ENCODE data around the gene PLEKHM1.
"Not testable (repeated sequence)": the region's sequence is repeated elsewhere in the genome, so short reads cannot be mapped to it uniquely, and the experiment has no call there.

Gene PLEKHM1

DNA sequence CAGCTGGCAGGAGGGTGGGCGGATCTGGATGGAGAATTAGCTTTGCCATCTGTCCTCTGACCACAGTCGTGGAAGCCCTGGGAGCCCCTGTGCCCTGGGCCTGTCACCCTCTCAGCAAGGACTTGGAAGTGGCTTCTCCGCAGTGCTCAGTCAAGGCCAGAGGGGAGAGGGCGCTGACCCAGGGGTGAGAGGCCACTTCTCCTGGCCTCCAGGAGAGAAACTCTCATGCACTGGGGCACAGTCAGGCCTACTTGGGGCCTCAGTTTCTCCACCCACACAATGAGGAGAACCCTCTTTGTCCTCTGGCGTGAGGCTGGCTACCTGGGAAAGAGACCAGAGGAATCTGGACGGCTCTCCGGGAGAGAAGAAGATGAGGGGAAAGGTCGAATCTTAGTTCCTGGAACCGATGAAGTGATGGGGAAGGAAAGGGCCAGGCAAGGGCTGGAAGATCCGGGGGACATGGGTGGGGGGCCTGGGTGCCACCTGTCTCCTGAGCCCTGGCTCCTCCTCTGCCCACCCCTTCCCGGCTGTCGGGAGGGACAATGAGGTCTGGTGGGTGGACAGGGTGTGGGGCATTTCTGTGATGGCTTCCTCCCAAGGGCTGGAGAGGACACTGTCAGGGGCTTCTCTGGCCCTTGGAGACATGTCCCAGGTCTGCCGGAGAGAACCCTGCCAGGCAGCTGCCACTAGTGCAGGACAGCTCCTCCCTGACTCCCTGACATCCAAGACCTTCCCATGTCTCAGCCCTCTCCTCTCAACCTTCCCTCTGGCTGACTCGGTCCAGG, 48.8 kb downstream of the PLEKHM1 start:
- DNase-seq (ENCODE audit: low spot score) = peak; percentile 4

DNA sequence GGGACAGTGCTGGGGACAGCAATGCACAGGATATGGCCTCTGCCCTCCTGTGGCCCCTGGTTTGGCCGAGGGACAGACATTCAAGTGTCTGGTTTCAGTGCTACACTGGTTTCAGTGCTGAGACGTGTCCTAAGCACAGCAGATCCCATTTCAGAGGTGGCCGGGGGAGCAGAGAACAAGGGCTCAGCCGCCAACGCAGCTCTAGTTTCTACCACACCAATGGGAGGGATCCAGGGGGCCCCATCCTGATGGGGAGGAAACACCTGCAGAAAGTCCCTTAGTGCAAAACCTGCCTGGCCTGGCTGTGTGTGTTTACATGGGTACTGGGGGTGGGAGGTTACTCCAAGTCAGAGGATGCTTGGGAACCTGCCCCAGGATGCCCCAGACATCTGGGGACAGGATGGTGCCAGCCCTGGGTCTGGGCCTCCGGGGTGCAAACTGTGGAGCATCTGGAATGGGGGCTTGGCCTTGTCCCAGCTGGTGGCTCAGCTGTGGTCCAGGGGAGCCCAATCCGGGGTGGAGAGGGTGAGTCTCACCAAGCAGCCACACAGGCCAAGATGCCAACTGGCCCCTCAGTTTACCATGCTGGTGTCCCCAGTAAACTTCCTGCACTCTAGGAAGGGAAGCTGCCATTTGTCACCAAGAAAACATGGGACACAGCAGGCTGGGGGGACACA, 49.5 kb downstream of the PLEKHM1 start:
- DNase-seq (ENCODE audit: low spot score) = not testable (repeated sequence)

DNA sequence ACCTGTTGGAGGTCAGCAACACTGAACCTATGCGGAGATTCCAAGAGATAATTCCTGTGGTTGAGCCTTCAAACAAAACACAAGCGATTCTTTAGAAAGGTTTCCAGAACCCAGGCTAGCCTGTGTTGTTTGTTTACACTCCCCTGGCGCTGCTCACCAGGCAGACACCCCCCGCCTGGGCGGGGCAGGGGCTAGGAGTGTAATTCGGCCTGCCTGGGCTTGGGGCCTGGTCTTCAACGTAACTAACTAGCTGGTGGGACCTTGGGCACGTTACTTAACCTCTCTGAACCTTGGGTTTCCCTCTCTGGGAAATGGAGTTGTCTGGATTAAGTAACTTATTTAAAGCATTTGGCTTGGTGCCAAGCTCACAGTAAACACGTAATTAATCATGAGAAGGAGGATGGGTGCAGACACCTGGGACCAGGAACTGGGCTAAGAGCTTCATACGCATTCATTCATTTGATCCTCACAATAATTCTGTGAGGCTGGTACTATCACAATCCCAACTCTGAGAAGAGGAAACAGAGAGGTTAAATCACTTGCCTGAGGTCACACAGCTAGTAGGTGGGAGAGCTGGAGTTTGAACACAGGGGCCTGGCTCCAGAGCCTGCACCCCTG, 50.3 kb downstream of the PLEKHM1 start:
- DNase-seq (ENCODE audit: low spot score) = peak; percentile 23

DNA sequence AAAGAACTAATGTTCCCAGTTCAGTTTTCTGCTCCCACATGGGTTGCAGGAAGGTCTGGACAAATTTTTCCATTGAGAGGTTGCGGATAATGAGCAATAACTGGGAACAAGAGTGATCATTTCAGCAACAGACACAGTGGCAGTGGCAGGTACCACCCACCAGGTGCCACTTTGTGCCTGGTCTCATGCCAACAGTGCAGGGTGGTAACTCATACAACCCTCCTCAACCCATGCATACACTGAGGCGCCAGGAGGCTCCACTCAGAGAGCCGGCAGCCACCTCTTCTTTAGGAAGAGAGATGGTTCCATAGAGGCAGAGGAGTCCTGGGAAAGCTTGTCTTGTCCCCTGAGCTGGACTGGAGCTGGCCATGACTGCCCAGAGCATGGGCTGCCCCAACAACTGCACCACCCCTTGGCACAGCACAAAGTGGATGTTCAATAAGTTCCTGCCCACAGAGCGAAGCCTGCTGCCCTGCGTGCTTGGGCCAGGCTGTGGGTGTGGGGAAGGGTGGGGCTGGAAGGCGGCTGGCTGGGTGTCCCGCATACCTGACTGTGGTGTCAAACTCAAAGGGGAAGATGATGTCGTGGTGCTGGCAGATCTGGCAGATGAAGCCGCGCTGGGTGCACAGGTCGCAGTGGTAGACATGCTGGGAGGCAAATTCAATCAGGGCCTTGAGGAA, 51.5 kb downstream of the PLEKHM1 start:
- DNase-seq (ENCODE audit: low spot score) = no peak

DNA sequence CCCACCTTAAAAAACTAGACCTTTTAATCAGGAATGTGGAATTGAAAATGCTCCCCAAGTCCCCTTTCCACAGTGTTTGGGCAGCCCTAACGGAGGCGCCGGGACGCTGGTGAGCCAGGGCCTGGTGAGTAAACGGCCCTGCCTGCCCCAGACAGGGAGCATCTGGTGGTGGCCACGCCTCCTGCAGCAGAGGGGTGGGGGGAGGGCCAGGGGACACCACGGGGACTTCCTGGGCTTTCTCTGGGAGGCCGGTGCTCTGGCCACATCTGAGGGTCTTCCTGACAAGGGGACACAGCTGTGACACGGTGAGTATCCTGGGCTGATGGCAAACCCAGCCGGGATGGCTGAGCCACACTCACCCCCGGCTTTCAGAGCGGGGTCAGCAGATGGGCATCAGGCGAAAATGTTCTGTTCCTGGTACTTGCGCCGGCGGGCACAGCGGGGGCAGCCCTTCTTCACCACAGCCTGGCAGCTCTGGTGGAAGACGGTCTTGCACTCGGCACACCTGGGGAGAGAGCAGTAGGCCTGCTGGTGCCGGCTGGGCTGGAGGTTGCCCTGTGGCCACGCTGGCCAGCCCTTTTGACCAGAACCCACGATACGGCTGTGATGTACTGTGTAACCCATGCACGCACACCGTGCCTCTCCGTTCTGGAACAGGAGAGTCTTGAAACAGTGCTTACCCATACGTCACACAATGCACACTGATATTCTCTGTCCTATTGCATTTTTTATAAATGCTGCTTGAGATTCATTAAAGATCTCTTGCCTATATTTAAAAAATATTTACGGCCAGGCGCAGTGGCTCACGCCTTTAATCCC, 52.8 kb downstream of the PLEKHM1 start:
- DNase-seq (ENCODE audit: low spot score) = peak; percentile 6

DNA sequence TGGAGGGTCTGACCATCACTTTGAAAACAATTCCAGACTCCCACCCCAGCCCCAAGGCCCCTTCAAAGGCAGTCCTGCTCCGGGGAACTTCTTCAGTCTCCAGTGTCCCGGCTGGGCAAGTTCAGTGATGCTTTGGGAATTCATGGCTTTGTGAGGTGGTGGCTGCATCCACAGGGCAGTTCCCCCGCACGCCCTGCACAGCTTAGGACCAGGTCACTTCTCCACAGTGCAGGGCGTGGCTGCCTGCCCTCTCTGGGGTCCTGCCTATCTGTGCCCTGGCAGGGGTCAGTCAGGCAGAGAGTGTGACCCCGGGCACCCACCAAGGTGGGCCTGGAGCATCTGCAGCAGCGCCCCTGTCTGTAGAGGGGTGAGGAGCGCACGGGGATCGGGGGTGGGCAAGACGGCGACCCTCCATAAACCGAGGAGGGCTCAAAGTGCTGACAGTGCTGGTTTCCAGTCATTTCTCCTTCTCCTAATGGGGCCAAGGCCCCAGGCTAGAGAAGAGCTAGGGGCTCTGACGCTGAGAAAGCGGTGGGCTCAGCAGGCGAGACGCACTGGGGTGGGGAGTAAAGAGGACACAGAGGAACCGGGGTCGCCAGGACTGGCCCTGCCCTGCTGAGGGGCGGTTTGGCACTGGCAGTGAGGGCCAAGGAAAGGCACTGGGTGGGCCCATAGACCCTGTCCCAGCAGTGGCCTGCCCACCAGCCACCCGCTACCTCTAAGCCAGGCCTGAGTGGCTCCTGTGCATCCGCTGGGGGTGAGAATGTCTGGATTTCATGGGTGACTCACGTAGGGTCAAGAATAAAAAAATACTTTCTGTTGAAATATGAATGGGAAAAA, 53.7 kb downstream of the PLEKHM1 start:
- DNase-seq (ENCODE audit: low spot score) = no peak

DNA sequence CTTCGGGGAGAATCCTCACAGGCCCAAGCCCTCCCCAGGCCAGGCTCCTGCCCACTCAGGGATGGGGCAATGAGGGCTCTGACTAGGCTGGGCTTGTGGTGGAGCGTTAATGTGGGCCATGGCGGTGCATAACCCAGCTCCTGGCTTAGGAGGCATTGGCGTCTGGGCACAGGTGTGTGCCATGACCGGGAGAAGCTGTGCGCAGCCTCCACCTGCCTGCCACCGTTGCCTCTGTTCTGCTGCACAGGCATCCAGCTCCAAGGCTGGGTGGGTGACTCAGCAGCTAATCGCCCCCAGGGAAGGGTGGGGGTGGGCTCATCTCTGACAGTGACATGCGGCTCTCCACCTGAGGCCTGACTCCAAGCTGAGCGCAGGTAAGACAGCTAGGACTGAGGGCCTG, 54.4 kb downstream of the PLEKHM1 start:
- no peak for DNase-seq (ENCODE audit: low spot score)

DNA sequence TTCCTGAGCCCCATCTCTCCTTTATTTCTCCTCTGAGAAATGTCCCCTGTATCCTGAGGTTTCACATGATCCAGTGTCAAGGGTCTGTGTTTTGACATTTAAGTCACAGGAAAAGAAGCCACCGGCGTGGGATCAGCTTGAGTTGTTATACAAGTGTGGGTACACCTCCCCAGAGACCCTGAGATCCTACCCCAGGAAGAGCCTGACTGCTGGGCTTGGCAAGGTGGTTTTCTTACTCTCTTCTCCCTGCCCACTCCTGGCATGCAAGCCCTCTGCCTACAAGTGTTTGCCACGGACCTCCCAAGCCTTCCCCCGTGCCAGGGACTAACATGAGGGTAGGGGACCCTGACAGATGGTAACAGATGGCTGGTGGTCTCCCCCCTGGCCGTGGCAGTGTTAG, 55.0 kb downstream of the PLEKHM1 start:
- peak; percentile 6 for DNase-seq (ENCODE audit: low spot score)

DNA sequence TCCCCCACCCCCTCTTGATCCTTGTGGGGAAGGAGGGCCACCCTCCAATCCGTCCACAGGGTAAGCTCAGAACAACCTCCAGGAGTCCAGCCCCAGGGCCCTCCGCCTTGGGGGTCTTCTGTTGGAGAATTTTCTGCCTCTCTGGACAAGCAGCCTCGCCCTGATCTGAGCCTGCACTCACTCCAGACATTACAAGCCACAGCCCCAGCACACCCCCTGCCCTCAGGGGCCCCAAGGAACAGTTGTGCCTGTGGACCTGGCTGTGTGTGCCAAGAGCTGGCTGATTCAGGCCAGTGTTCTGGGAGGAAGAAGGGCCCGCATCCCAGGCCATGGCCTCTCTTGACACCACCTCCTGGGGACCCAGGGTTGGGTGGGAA, 57.4 kb downstream of the PLEKHM1 start:
- peak; percentile 4 for DNase-seq (ENCODE audit: low spot score)

DNA sequence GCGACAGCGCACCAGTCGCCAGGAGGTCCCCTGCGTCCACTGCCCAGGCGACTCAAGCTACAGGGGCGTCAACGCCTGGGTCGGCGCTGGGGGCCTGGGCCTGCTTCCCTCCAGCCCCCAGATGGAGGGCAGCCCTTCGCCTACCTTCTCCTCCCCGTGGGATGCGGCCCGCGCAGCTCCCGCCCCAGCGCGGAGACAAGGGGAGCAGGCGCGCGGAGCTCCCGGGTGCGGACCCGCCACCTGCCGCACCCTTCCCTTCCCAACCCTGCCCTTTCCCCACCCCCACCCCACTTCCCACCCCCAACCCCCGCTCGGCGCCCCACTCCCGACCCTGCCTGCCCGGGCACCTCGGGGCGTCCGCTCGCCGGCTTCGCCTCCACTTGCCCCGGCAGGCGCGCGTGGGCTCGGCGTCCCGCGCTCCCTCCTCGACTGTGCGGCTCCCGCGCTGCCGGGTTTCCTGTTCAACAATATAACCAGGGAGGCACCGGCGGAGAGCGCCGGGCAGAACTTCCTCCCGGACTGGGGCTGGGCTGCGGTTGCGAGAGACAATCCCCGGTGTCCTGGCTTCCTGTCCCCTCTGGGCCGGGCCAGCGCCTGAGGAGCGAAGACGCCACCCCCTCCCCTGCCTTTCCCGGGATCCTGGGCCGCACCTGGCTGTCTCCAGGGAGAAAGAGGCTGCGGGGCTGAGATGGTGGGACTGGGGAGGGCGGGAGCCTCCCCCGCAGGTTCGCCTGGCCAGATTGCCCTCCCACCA, 57.9 kb downstream of the PLEKHM1 start, which contains the start of gene ARHGAP27:
Gene ARHGAP27 (minus strand): TSS at position 466 of the 754 bp plus-strand sequence. CDS start 2,591 bp downstream, outside the sequence.
- no peak for DNase-seq (ENCODE audit: low spot score)

DNA sequence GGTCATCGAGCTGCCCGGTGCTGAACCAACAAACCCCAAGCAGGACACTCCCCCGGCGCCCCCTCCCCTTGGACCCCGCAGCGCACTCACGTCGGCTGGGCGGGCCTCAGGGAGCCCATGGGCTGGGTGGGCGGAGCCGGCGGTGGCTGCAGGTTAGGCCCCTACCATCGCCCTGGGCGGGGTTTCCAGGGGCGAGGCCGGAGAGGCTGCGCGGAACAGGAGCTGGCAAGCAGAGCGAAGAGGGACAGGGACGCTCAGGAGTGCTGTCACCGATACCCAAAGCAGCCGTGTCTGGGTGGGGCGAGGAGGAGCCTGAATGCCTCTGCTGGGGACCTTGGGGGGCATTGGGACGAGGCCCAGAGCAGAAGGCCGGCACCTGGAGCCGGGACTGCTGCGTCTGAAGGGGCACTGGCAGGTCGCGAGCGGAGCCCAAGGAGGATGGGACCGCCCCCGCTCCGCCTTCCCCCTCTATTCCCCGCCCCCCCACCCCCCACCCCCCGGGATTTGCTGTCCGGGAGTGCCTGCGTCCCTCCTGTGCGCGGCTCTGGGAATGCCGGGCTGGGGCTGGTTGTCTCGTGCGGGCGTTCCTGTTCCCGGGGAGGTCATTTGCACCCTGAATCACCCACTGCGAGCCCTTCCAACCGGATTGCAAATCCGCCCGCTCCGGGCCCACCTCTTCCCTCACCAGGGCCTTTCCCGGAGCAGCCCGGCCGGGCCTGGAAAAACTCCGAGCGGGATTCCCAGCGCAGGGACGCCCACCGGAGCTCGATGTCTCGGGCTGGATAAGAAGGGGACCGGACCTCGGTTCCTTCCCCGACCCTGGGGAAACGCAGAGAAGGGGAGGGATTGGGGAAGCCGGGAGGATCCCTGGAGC, 58.8 kb downstream of the PLEKHM1 start:
- peak; percentile 66 for DNase-seq (ENCODE audit: low spot score)

DNA sequence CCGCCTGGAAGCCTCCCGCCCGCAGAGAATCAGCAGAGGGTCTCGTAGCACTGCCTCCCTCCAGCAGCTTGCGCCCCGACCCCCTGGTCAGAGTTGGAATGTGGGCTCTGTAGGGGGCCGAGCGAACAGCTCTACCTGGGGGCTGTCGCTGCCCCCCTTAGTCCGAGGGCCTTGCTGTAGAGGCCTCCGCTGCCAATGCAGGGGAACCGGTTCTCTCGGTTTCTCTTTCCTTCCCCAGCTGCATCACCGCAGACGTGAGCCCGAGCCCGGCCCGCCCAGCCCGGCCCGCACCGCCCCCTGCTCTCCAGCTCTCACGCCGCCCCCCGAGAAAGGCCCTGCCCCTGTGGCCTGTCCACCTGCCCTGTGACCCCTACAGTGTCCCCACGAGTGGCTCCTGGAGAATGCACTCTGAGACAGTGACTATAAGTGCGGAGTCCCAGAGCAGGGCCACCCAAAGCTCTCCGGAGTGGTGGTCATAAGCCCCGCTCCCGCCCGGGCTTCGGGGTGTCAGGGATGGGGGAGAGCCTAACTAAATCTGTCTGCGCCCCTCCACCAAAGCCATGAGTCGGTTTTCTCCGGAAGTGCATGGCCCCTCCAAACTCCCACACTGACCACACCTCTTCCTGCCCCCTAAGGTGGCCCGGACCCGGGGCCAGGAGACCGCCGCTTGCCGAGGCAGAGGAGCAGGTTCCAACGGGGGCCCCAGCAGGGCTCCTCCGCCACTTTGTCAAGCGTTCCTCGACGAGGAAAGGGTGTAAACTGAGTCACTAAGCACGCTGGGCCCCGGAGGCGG, 59.6 kb downstream of the PLEKHM1 start:
- no peak for DNase-seq (ENCODE audit: low spot score)

DNA sequence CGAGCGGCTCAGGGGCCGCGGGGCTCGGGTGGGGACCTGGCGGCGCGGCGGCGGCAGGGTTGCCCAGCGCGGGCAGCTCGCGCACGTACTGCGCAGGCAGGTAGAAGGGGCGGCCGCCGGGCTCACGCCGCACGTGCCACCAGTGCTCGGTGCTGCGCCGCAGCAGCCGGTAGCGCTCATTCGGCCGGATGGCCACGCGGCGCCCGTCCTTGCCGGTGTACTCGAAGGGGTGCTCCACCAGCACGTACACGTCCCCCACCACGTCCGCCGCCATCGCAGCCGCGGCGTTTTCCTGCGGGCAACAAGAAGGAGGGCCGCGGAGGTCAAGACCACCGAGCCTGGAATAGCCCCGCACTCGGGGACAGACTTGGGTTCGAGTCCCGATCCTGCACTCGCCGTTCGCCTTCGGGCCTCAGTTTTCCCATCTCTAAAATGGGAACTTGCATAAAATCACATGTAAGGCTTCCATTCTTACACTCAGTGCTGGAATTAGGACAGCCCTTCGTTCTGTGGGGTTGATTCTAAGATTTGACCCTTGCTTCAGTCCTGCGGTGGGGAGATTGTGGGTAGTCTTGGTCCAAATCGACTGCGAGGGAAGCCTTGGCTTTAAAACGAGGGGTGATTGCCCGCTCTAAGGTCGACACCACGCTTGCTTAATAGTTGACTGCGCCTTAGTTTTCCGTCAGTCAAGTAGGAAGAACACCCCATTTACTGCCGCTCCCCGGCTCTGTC, 60.3 kb downstream of the PLEKHM1 start:
- no peak for DNase-seq (ENCODE audit: low spot score)

DNA sequence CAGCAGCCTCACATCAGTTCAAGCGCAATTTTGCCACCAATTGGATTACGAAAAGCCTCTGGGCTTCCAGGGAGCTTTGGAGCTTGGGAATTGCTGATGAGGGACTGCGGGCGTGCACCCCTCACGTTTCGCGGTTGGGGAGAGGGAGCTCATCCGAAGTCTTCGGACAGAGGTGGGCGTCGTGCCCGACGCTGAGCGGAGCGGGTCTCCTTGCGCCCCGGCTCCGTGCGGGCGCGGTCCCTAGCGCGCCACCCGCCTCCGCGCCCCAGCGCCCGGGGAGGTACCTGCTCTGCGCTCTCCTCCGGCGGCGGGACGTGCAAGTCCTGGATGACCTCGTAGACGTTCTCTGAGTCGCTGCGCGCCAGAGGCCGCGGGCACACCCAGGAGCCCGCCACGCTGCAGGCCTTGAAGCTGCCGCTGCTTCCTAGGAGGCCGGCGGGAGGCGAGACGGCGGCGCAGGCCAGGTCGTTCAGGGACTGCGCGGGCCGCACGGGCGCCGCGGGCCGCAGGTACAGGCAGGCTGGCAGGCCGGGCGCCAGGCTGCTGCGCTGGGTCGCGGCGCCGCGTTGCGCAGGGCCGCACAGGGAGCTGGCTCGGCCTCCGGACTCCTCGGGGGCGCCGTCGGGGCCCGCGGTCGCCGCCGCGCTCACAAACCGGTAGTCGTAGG, 61.0 kb downstream of the PLEKHM1 start:
- DNase-seq (ENCODE audit: low spot score) = no peak

DNA sequence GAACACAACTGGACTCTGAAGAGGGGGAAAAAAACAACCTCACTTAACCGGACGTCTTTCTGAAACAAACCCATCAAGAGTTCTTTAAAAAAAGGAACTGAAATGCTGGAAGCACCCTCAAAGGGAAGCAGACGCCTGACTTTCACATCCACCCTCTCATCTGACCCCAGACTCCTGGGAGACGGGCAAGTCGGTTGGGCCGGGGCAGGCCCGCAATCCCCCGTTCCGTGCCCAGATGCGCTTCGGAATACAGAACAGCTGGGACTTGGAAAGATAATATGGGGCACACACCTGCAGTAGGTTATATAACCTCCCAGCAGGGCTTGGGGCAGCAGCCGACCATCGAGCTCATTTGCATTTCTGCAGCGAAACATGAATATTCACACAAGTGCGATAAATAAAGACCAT, 61.6 kb downstream of the PLEKHM1 start:
- DNase-seq (ENCODE audit: low spot score) = no peak

DNA sequence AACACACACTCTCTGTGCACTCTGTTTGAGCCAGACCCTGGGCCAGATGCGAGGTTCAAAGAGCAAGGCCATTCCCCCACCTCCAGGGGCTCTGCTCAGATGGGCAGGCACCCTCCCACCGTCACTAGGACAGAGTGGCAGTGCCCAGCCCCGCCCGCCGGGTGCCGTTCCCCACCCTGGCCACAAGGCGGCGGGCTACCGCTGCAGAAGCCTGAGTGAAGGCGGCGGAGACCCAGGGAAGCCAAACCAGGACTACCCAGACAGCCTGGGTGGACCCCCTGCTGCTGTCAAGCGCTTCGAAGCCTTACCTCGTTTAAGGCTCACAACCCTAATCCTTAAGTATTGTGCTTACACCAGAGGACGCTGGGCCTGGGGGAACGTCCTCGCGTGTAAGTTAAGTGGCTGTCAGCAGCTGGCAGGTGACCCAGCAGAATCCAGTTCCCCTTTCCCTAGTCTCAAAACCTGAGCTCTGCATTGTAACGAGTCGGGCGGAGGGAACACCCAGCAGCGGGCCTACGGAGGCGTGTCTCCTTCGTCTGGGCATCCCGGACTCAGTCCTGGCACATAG, 62.4 kb downstream of the PLEKHM1 start:
- DNase-seq (ENCODE audit: low spot score) = peak; percentile 67
